ENCODE results near the gene C4orf51.

GRCh38 chr4:145665773-145666172, 14.2 kb upstream of the C4orf51 start:
- no peak for TF ChIP-seq CREB1 (CRISPR knock-in tag; IDR thresholded peaks at IDR 0.05)
- no peak for TF ChIP-seq TCF7 (CRISPR knock-in tag; IDR thresholded peaks at IDR 0.05; ENCODE audit: low read depth)
- TF ChIP-seq MAX (CRISPR knock-in tag; IDR thresholded peaks at IDR 0.05), result no peak
- no peak for TF ChIP-seq FOXJ3 (CRISPR knock-in tag; IDR thresholded peaks at IDR 0.05; ENCODE audit: borderline replicate concordance)
- TF ChIP-seq ZNF423 (CRISPR knock-in tag; IDR thresholded peaks at IDR 0.05), result no peak
- no peak for TF ChIP-seq CTCF (IDR thresholded peaks at IDR 0.05)
- no peak for TF ChIP-seq NR3C1 (CRISPR knock-in tag; conservative IDR thresholded peaks at IDR 0.05; ENCODE audit: low read depth)
- TF ChIP-seq ZNF121 (CRISPR knock-in tag; IDR thresholded peaks at IDR 0.05), result no peak
- TF ChIP-seq ATF3 (CRISPR knock-in tag; conservative IDR thresholded peaks at IDR 0.05), result no peak
- no peak for TF ChIP-seq RELA (CRISPR knock-in tag; IDR thresholded peaks at IDR 0.05; ENCODE audit: borderline replicate concordance)
- no peak for TF ChIP-seq ZNF263 (CRISPR knock-in tag; IDR thresholded peaks at IDR 0.05; ENCODE audit: low read depth)
- no peak for TF ChIP-seq ZSCAN18 (CRISPR knock-in tag; IDR thresholded peaks at IDR 0.05)
